ENCODE data around the gene GZF1.
A peak's percentile ranks its signal among the peaks of the same experiment; 100 is the strongest.

Gene GZF1

DNA sequence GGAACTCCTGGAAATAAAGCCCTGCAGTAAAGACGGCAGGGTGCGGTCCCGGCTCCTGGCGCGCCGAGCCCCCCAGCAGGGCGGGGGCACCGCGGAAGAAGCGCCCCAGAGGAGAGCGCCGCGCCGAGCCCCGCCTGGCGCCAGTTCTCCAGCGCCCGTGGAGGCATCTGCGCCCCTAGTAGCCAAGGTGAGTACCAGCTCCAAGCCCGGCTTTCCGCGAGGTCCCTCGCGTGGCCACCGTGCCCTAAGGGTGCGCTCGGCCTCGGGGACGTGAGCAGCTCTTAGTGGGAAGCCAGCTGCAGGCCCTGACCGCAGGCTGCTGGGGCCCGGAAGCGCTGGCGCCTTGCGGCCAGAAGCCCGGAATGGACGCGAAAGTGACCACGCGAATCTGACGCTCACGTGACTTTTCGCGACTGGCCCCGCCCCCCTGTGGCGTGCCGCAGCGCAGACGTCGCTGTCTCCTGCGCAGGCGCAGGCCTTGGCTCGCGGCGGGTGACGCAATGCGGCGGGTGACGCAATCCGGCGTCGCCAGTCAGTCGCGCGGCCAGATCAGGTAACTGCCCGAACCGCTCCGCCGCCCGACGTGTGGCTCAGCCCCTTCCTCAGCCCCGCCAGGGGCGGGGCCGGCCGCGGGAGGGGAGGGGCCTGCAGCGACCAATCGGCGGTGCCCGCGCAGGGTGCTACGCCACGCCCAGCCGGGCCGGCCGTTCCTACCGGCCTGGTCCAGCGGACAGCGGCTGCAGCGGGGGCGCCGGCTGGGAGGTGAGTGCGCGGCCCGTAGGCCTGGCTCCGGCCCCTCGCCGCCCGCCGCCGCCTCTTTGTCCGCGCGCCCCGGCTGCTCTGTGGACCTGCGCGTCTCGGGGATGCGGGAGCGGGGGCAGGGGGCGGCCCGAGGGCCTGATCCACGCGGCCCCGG, at the start of gene GZF1:
GZF1 (plus strand) TSS at position 707 of the 916 bp plus-strand sequence. CDS start 2,202 bp downstream, outside the sequence.
- peak; percentile 97 for DNase-seq (ENCODE audit: low spot score)

DNA sequence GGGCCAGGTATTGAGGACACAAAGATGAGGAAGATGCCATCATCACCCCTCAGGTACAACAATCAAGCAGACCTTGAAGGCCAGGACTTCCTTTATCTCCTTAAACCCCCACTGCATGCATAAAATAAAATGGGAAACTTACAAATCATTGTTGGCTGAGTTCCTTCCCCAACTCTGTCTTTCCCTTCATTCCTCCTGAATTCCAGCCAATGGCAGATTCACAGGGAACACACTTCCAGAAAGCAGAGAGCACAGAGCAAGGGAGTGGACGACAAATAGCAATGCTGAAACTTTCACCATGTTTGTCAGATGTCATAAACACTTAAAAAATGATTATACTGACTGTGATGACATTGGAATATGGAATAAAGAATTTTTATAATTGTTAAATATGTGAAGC, 48.7 kb upstream of the GZF1 start:
- DNase-seq (ENCODE audit: low spot score) = no peak

- no peak for DNase-seq (ENCODE audit: low spot score)
Observed at GRCh38 chr20:23314699-23315098, 47.3 kb upstream of the GZF1 start.

- DNase-seq (ENCODE audit: low spot score) = no peak
Observed at GRCh38 chr20:23315099-23315498, 46.9 kb upstream of the GZF1 start.

- DNase-seq (ENCODE audit: low spot score) = no peak
Observed at GRCh38 chr20:23316626-23317025, 45.4 kb upstream of the GZF1 start.

- no peak for DNase-seq (ENCODE audit: low spot score)
Observed at GRCh38 chr20:23317081-23317480, 44.9 kb upstream of the GZF1 start.

DNA sequence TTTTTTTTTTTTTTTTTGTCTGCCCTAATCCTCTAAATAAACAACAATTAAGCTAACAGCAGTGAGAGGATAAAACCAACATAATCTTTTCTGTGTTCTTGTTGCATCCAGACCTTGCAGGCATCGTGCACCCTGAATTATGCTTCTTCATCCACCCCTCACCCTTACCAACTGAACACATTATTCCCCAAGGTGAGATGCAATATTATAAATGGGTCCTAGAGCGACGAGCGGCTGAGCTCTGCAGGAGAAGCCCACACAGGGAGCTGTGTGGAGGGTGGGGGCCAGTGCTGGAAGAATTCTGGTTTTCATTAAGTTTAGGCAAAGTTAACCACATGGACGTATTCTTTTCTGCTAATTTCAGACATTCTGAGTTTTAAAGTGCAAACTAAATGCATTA, 43.6 kb upstream of the GZF1 start:
- DNase-seq (ENCODE audit: low spot score) = no peak

DNA sequence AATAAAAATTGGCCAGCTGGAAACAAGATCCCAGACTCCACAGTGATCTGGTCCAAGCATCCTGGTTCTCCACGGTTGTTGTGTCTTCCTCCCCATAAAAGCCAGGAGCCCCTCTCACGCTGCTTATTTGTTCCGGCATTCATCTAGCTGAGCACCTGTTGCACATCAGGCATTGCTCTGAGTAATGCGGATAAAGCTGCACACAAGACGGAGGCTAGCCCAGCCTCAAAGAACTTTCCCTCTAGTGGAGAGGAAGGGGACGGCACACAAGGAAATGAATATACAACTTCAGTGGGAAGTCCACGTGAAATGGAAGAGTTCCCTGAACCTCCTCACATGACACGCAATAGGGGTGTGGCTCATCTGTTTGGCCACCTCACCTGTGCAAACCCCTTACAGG, 41.7 kb upstream of the GZF1 start:
- no peak for DNase-seq (ENCODE audit: low spot score)

DNA sequence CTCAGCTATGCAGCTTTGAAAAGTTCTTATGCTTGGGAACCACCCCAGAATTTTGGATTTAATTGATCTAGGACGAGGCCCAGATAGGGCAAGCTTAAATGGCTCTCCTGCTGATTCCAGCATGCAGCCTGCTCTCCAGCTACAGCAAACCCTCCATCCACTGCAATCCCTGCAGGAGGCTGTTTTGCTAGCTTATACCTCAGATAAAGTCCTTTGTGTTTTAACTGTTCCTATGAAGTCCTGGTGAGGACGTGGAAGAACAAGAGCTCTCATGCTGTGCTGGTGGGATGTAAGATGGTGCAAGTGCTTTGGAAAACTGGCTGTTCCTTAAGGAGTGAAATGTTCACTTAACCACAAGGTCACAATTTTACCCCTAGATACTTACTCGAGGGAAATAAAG, 36.9 kb upstream of the GZF1 start:
- no peak for DNase-seq (ENCODE audit: low spot score)

DNA sequence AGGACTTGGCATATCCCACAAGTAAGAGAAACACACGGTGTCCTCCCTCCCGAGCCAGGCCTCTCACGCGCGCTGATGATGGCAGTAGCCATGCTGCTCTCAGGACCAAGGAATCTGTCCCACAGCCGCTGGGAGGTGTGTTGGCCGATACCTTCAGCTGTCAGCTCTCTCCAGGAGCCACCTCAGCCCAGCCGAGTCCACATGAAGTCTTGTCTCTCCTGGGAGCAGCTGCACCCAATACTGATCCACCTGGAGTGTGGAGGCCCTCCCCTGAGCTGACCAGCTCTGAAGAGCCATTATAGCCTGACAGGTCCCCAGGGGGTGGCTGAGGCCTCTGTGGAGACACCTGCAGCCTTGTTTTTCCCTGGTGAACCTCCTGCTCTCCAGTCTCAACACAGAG, 35.2 kb upstream of the GZF1 start:
- DNase-seq (ENCODE audit: low spot score) = no peak

- DNase-seq (ENCODE audit: low spot score) = no peak
Observed at GRCh38 chr20:23327617-23328333, 34.2 kb upstream of the GZF1 start.

GRCh38 chr20:23331450-23332350, 30.3 kb upstream of the GZF1 start:
- DNase-seq (ENCODE audit: low spot score) = peak; percentile 36

DNA sequence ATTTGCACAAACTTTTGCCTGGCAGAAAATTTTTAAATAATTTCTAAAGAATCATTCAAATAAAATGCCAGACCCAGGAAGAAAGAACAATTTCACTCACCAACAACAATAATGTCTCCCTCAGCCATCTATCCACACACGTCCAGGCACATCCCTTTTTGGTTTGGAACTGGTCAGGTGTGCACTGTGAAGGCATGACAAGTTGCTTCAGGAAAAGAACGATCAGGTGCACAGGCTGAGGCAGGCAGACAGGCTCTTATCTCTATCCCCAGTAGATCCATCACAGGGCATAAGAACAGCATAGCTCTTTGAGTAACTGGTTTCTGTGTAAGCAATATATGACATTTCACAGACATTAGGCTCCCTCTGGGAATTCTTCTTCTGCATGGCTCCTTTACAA, 29.5 kb upstream of the GZF1 start:
- DNase-seq (ENCODE audit: low spot score) = no peak

DNA sequence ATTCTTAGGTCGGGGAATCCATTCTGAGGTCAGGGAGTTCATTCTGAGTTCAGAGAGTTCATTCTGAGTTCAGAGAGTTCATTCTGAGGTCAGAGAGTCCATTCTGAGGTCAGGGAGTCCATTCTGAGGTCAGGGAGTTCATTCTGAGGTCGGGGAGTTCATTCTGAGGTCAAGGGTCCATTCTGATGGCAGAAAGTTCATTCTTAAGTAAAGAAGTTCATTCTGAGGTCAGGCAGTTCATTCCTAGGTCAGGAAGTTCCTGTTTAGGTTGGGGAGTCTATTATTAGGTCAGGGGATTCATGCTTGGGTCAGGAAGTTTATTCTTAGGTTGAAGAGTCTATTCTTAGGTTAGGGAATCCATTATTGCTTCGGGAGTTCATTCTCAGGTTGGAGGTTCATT, 27.9 kb upstream of the GZF1 start:
- DNase-seq (ENCODE audit: low spot score) = no peak

DNA sequence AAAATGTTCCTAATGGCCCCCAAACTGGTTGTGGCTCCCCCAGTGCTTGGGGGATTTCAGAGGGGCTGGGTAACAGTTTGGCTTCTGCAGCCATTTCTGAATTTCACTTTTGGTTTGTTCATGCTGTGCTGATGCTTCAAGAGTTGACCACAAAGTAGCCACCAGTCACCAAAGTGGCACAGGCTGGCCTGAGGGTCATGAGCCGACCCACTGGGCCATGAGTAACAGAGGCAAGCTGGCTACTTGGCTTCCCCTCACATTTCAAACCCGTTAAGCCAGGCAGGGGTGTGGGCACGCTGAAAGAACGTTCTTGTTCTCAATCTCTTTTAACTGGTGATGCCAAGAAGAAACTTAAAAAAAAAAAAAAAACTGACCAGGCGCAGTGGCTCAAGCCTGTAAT, 26.5 kb upstream of the GZF1 start:
- no peak for DNase-seq (ENCODE audit: low spot score)

DNA sequence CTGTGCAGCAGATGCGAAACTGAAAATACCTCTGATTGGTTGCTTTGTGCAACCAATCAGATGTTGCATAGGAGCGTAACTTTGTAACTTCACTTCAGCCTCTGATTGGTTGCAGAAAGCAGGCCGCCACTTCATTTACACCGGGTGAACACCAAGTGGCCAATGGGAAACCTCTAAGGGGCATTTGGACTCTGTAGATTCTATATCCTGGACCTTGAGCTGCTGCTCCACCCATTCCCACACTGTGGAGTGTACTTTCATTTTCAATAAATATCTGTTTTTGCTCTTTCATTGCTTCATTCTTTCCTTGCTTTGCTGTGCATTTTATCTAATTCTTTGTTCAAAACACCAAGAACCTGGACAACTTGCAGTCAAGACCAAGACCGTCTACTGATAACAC, 25.5 kb upstream of the GZF1 start:
- no peak for DNase-seq (ENCODE audit: low spot score)

DNA sequence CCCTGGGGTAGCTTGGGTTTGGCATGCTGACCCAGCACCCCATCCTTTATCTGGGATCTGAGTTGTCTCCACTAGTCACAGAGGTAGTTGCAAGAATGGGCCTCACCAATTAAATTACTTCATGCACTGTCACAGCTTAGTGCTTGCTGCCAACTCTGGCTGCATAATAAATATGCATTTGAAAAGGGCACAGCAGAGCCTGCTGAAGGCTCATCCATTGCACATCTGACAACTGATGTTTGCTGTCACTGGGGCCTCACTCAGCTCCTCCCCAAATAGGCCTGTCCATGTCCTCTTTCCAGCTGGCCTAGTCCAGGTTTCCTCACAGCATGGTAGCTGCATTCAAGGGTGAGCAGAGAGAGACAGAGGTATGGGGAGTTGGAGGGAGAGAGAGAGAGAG, 24.7 kb upstream of the GZF1 start:
- DNase-seq (ENCODE audit: low spot score) = no peak

DNA sequence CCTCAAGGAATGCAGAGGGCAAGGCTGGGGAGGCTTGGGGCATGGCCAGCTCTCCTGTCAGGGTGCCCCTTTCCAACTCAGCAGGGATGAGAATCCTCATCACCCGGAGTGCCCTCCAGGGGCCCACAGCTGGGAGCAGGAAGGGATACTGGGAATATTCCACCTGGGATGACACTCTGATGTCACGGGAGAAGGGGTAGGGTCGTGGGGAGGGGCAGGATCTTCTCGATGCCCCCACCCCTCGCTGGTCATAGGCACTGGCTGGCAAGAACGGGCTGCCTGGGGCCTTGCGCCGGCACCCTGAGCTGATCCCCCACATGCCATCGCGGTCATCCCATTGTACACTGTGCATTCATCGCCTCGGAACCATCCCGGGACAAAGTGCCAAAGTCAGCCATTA, 22.0 kb upstream of the GZF1 start:
- no peak for DNase-seq (ENCODE audit: low spot score)

GRCh38 chr20:23340524-23340923, 21.5 kb upstream of the GZF1 start:
- peak; percentile 73 for DNase-seq (ENCODE audit: low spot score)

DNA sequence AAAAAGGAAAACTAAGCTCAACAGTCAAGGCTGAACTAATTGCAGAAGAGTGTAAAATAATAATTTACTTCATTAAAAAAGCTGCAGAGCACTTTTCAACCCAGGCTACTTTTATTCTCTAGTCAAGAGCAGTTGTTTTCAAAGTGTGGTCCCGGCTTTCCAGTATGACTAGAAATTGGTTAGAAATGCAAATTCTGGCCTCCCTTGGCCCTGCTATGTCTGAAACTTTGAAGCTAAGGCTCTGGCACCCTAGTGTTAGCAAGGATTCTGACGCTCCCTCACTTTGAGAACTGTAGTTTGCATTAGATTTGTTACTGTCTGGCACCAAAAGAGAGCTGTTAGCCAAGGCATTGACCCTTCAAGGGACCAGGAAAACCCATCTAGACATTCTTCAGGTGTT, 20.9 kb upstream of the GZF1 start:
- DNase-seq (ENCODE audit: low spot score) = no peak

GRCh38 chr20:23343590-23343989, 18.4 kb upstream of the GZF1 start:
- no peak for DNase-seq (ENCODE audit: low spot score)

GRCh38 chr20:23344336-23344735, 17.6 kb upstream of the GZF1 start:
- DNase-seq (ENCODE audit: low spot score) = no peak

All from kidney capillary endothelial cell (primary cell).